GM06990 (cell line): ENCODE data around the gene CRBN.

Source experiments
- DNase-seq: peaks from one replicate; pipeline ENCODE4 v3.0.0-alpha.2; 2011; ENCODE audit not compliant: insufficient read length; ENCODE audit errors: extremely low read depth
- H3K27me3 ChIP-seq: replicated peaks from 2 replicates; pipeline ENCODE4 v1.6.0; 2011; ENCODE audit warnings: low read length; ENCODE audit not compliant: control insufficient read depth, insufficient read depth
- H3K36me3 ChIP-seq: 2 replicates; pipeline ENCODE4 v1.5.1; 2011; ENCODE audit warnings: low read length; ENCODE audit not compliant: control insufficient read depth, insufficient read depth
- H3K4me3 ChIP-seq: replicated peaks from 2 replicates; pipeline ENCODE4 v1.5.1; 2011; ENCODE audit warnings: low read depth, mild to moderate bottlenecking, control low read depth, low read length
- TF ChIP-seq, protein P1 (sequence below): IDR thresholded peaks from 2 replicates; pipeline ENCODE4 v1.5.1; 2011; ENCODE audit warnings: low read length, control low read depth, mild to moderate bottlenecking, inconsistent platforms; ENCODE audit not compliant: insufficient read depth, poor library complexity, severe bottlenecking

CRBN gene

GRCh38 chr3:3179407-3180094, at the start of gene CRBN:
Gene CRBN (minus strand): TSS chr3:3179691. CDS start chr3:3179687, 4 bp downstream.
- peak; percentile 93 for DNase-seq
- Histone ChIP-seq H3K4me3 (peak within 1 kb of the TSS; percentile 92), H3K27me3 (no peaks in the 10 kb centered on the region), H3K36me3 (no peaks in the 10 kb centered on the region; the same call in 1 of the 2 replicates)
- TF ChIP-seq, protein P1, sequence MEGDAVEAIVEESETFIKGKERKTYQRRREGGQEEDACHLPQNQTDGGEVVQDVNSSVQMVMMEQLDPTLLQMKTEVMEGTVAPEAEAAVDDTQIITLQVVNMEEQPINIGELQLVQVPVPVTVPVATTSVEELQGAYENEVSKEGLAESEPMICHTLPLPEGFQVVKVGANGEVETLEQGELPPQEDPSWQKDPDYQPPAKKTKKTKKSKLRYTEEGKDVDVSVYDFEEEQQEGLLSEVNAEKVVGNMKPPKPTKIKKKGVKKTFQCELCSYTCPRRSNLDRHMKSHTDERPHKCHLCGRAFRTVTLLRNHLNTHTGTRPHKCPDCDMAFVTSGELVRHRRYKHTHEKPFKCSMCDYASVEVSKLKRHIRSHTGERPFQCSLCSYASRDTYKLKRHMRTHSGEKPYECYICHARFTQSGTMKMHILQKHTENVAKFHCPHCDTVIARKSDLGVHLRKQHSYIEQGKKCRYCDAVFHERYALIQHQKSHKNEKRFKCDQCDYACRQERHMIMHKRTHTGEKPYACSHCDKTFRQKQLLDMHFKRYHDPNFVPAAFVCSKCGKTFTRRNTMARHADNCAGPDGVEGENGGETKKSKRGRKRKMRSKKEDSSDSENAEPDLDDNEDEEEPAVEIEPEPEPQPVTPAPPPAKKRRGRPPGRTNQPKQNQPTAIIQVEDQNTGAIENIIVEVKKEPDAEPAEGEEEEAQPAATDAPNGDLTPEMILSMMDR = peak; percentile 73

- H3K27me3 ChIP-seq = no peaks in the 10 kb centered on the region
- H3K4me3 ChIP-seq = no peak overlapping the region
- H3K36me3 ChIP-seq = no peaks in the 10 kb centered on the region
- TF ChIP-seq, protein P1 = no peak
- DNase-seq = no peak
Observed at GRCh38 chr3:3227640-3228039, 48.1 kb upstream of the CRBN start.

- no peaks in the 10 kb centered on the region for H3K27me3 ChIP-seq
- no peak for DNase-seq
- no peak overlapping the region for H3K4me3 ChIP-seq
- TF ChIP-seq, protein P1 = no peak
- no peaks in the 10 kb centered on the region for H3K36me3 ChIP-seq
Observed at GRCh38 chr3:3221528-3221927, 42.0 kb upstream of the CRBN start.

DNA sequence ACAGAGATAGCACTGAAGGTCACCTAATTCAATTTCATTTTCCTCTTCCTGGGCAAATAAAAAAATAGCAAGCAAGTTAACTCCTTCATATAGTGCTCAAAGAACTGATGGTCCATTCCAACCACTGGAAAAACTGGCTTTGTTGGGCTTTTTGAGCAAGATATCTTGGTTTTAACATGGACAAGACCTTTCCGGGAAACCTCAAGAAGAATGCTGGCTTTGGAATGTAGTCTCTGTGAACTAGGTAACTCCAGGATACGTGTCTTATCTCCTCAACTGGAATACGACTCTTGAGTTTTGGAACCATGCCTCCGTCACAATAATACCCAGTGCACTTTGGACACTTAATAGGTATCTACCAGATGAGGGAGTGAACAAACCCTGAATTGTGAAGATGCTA, 36.9 kb upstream of the CRBN start:
- H3K27me3 ChIP-seq = no peaks in the 10 kb centered on the region
- no peak overlapping the region for H3K4me3 ChIP-seq
- H3K36me3 ChIP-seq = no peaks in the 10 kb centered on the region
- no peak for DNase-seq
- TF ChIP-seq, protein P1 = no peak

DNA sequence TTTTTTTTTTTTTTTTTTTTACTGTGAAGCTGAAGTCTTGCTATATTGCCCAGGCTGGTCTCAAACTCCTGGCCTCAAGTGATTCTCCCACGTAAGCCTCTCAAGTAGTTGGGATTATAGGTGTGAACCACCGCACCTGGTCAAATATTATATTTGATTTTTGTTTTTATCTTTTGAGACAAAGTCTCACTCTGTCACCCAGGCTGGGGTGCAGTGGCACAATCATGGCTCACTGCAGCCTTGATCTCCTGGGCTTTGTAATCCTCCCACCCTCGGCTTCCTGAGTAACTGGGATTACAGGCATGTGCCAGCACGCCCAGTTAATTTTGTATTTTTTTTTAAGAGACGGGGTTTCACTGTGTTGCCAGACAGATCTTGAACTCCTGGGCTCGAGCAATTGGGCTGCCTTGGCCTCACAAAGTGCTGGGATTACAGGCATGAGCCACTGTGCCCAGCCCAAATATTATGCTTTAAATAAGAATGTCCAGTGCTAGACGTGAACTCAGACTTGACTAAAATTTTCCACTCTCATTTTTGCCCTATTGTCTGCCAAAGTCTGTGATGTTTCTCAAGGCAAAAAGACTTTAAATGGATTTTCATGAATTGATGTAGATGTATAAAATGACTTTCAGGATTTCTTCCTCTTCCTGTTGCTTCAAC, 33.4 kb upstream of the CRBN start:
- DNase-seq = no peak
- TF ChIP-seq, protein P1 = no peak
- Histone ChIP-seq H3K27me3 (no peaks in the 10 kb centered on the region), H3K36me3 (no peaks in the 10 kb centered on the region), H3K4me3 (no peak overlapping the region)
